GM19468 (cell line): ENCODE data around the gene CDH15.

Source experiments
- ATAC-seq: cut with Tn5 transposase; IDR thresholded peaks from one replicate; pipeline ENCODE4 v1.9.1; 2021; ENCODE audit warnings: mild to moderate bottlenecking, moderate library complexity, moderate number of reproducible peaks; ENCODE audit not compliant: unreplicated experiment; ENCODE audit errors: extremely low read depth

The CDH15 gene

DNA sequence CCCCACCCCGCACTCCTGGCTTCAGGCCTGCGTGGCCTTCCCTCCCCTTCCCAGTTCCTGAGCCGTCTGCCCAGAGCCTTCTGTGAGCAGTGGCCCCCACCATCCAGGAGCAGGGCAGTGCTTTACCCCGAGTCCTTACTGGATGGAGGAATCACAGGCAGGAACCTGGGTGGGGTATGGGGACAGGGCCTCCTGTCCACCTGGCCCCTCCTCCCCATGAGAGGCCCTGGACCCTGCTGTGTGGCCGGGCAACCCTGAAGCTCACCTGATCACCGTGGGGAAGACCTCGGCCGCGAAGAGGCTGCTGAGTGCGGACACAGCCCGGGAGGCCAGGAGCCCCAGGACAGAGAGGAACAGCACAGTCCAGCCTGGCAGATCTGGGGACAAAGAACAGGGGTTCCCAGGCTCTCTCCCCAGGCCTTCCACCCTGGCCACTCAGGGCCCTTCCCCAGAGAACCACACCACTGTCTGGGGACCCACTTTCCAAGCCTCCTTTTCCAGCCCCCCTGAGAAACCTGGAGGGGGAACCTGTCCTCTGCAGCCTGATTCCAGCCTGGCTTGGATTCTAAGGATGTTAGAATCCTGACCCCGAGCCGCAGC is 25.6 kb downstream of the CDH15 start:
- no peak for ATAC-seq

- no peak for ATAC-seq
These were observed 26.3 kb downstream of the CDH15 start for GRCh38 chr16:89197633-89198416.

DNA sequence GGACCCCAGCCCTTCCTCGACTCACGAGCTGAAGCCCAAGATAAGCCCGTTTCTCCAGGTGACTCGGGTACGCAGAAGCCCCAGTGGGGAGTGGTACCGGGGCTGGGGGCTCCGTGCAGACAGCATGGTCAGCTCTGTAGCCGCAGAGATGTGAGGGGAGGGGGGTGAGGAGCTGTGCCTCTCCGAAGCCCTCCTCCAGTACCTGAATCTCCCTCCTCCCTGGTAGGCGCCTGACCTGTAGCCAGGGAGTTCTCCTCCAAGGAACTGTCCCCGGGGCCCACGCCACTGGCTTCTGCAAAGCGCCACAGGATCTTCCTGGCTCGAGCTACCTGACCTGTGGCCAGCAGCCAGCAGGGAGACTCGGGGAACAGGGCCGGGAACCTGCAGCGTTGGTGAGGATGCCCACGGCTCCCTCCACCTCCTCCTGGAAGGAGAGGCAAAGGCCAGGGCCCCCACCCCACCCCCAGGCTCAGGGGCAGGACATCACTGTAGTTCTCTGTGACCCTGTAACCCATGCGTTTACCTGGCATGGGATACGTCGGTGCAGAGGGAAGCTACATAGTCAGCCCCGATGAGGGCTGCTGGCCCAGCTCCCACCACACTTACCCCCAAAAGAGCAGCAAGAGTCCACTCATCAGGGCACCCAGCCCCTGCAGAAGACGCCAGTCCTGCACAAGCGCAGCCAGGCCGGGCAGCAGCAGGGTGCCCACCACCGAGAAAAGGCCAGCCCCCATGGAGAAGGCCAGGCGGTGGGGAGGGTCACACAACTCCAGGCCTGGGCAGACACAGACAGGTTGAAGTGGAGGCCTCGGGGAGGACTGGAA is 27.1 kb downstream of the CDH15 start:
- ATAC-seq = no peak

- ATAC-seq = no peak
These were observed 27.9 kb downstream of the CDH15 start for GRCh38 chr16:89199241-89200123.

- ATAC-seq = no peak
These were observed 28.7 kb downstream of the CDH15 start, which contains the start of gene SLC22A31 for GRCh38 chr16:89200124-89200849. TSS of gene SLC22A31 (minus strand) at chr16:89200537. CDS start at chr16:89200501, 36 bp downstream.

GRCh38 chr16:89200850-89201411 is 29.4 kb downstream of the CDH15 start:
- ATAC-seq = no peak

DNA sequence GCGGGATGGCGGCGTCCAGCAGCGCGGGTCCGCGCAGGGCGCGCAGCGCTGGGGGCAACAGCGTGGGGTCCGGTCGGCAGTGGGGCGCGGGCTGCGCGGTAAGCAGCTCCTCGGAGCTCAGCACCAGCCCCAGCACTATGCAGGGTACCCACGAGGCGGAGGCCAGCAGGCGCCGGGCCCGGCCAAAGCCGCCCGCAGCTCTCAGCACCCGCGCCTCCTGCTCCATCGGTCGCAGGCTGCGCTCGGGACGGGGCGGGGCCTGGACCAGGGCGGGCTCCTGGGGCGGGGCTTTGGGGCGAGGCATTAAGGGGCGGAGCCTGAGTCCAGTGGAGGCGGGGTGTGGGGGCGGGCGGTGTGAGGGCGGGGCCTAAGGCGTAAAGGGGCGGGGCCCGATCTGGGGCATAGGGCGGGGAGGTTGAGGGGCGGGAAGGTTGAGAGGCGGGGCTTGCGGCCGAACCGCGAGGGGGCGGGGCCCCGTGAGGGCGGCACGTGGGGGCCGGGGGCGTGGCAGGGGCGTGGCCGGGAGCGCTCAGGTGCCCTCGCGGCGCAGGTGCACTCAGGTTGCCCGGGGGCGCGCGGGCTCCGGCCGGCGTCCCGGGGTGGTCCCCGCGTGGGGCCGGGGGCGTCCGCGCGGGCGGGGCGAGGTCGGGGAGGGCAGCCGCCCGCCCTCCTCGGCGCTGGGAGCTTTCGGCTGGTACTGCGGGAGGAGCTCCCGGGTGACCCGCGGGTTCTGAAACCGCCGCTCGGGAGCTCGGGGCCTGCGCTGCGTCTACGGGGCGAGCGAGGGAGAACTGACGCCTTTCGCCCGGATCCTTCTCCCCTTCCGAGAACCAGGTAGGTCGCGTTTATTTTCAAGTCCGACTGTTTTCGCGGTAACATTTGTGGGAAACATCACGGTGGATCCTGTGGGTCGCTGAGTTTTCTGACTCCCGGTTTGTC is 30.2 kb downstream of the CDH15 start:
- ATAC-seq = no peak

GRCh38 chr16:89202422-89203215 is 31.1 kb downstream of the CDH15 start:
- ATAC-seq = no peak

DNA sequence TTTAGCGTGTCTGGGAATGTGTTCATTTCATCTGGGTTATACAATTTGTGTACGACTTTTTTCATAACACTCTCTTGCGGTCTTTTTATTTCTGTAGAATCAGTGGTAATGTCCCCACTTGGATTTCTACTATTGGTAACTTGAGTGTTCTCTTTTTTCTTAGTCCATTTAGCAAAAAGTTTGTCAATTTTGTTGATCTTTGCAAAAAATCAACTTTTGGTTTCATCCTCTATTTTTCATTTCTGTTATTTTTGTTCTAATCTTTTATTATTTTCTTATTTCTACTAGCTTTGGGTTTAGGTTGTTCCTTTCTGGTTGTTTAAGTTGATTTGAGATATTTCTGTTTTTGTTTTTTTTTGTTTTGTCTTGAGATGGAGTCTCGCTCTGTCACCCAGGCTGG is 36.4 kb downstream of the CDH15 start:
- no peak for ATAC-seq

DNA sequence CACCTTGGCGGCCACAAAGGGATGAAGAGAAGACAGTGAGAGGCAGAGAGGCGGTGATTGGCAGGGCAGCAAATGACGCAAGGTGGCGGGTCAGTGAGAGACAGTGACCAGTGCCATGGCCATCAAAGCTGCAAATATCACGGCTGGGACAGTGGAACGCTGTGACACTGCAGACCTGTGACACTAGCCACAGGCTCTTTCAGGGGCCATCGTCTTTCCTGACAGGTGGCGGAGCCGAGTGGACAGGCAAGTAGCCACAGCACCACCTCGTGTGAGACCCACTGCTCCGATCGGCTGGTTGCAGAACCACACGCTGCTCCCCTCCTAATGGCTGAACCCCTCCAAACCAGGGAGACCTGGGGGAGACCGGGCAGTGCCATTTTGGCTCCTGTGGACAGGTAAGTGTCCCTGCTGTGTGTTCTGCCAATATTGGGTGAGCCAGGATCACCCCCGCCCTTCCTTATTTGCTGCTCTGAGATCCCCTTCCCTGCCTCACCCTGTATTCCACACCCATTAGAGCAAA is 38.0 kb downstream of the CDH15 start:
- no peak for ATAC-seq

- no peak for ATAC-seq
These were observed 38.8 kb downstream of the CDH15 start for GRCh38 chr16:89210165-89210903.

- no peak for ATAC-seq
These were observed 39.5 kb downstream of the CDH15 start for GRCh38 chr16:89210904-89211515.

DNA sequence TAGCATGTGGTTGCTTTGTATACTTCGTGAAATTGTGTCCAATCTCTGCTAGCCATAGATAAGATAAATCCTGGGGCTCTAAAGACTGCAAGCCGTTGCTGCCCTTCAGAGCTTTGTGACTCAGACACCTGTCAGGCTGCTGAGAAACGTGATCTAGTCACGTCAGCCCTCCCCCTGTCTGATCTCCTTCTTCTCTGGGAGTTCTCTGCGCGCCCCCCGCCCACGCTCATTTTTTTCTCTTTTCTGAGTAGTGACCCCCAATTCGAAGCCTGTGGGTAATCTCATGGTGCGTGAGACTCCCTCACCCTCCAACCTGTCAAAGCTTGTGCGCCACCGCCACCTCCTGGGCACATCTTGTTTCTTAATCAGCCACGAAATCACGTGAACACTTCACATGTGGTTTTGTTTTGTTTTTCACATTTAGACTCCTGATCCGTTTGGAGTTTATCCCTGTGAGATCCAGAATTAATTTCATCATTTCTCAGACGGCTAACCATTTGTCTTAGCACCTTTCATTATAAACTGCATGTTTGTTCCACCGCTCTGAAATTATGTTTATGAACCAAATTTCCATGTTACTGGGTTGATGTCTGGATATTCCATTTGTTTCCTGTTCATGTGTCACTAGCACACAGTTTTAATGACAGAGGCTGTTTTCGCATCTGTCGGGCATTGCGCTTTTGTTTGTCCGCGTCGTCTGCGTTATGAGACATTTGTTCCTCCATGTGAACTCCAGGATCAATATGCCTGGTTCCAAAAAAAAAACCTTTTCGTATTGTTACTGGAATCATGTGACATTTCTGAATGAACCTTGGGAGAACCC is 45.0 kb downstream of the CDH15 start:
- no peak for ATAC-seq

DNA sequence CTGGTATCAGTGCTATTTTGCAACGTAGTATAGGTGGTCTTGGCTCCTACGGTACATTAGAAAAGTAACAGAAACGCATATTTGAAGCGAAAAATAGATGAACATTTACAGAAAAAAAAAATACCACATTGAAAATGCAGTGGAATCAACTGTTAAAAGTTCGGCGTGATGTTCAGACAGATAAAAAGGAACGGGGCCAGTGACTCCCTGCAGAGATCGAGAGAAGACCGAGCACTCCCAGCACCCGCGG is 45.5 kb downstream of the CDH15 start:
- ATAC-seq = no peak
